SK-N-SH (cell line): ENCODE measurements around the gene CCT6B. TPM values are rescaled to one million over a fixed set of nuclear protein-coding genes. Genes with fewer than 3 reads are reported as not detected.

Source experiments
- CTCF ChIA-PET: fragments of 300-600, 350-600 bp; formaldehyde crosslinking; extraction: SDS; loops from one replicate; lab custom pipeline; 2021; lab: Yijun Ruan, JAX
- POLR2A ChIA-PET: fragments of 350-600 bp; sonication (Branson Sonifier 250); formaldehyde crosslinking; extraction: SDS; loops from one replicate; lab custom pipeline; 2020; ENCODE audit warnings: antibody characterized with exemption, inconsistent platforms; lab: Yijun Ruan, JAX
- DNase-seq: peaks from one replicate; pipeline ENCODE4 v3.0.0; 2012
- H2AFZ ChIP-seq: fragments of 200-600 bp; sonication (generic); 2 replicates; pipeline ENCODE4 v1.8.1; 2016; ENCODE audit warnings: antibody characterized with exemption, mild to moderate bottlenecking, low read depth
- H3F3A ChIP-seq: fragments of 200-600 bp; sonication (generic); replicated peaks from 2 replicates; pipeline ENCODE3; 2016; ENCODE audit warnings: antibody characterized with exemption, mild to moderate bottlenecking; ENCODE audit not compliant: insufficient read depth
- H3K27ac ChIP-seq, 2 experiments: fragments of 200-500 bp in 1 of 2; fragments of 200-600 bp in 1 of 2; sonication (Bioruptor generic) in 1 of 2; sonication (generic), shearing (Covaris generic) in 1 of 2; 2 replicates each; pipeline versions ENCODE4 v1.5.1 to v1.6.1; 2014 to 2016; ENCODE audit warnings: low read depth in 2 of 2, inconsistent platforms in 1 of 2, low read length in 1 of 2, mild to moderate bottlenecking in 1 of 2, mixed read lengths in 1 of 2
- H3K27me3 ChIP-seq: fragments of 200-600 bp; sonication (generic), shearing (Covaris generic); 2 replicates; pipeline ENCODE4 v1.6.1; 2016; ENCODE audit warnings: mixed run types; ENCODE audit not compliant: insufficient read depth
- H3K36me3 ChIP-seq, 2 experiments: fragments of 200-500 bp in 1 of 2; fragments of 200-600 bp in 1 of 2; sonication (Bioruptor generic) in 1 of 2; sonication (generic) in 1 of 2; replicated peaks in 1 of 2; 2 replicates each; pipeline versions ENCODE3 to v1.5.1; 2014 to 2016; ENCODE audit warnings: low read length in 1 of 2, mild to moderate bottlenecking in 1 of 2; ENCODE audit not compliant: insufficient read depth in 2 of 2, control insufficient read depth in 1 of 2
- H3K4me1 ChIP-seq, 2 experiments: fragments of 200-500 bp in 1 of 2; fragments of 200-600 bp in 1 of 2; sonication (Bioruptor generic) in 1 of 2; sonication (generic), shearing (Covaris generic) in 1 of 2; 2 replicates each; pipeline versions ENCODE4 v1.5.1 to v1.6.1; 2014 to 2016; ENCODE audit warnings: low read depth in 1 of 2, low read length in 1 of 2, mixed run types in 1 of 2; ENCODE audit not compliant: insufficient read depth in 2 of 2, control insufficient read depth in 1 of 2
- H3K4me2 ChIP-seq: fragments of 200-600 bp; sonication (generic), shearing (Covaris generic); 2 replicates; pipeline ENCODE4 v1.6.1; 2017; ENCODE audit warnings: mixed run types
- H3K4me3 ChIP-seq, 2 experiments: fragments of 200-500 bp in 1 of 2; fragments of 200-600 bp in 1 of 2; sonication (Bioruptor generic) in 1 of 2; sonication (generic), shearing (Covaris generic) in 1 of 2; 2 replicates each; pipeline versions ENCODE4 v1.5.1 to v1.8.1; 2014 to 2016; ENCODE audit warnings: low read depth in 2 of 2, inconsistent platforms in 1 of 2, low read length in 1 of 2, mild to moderate bottlenecking in 1 of 2, mixed read lengths in 1 of 2, moderate library complexity in 1 of 2
- H3K79me2 ChIP-seq: fragments of 200-600 bp; sonication (generic); 2 replicates; pipeline ENCODE4 v1.8.1; 2017; ENCODE audit warnings: mild to moderate bottlenecking; ENCODE audit not compliant: insufficient read depth
- H3K9ac ChIP-seq: fragments of 200-600 bp; sonication (generic); 2 replicates; pipeline ENCODE4 v1.6.1; 2017; ENCODE audit warnings: mixed run types
- H3K9me2 ChIP-seq: fragments of 200-600 bp; sonication (generic); 2 replicates; pipeline ENCODE4 v1.6.1; 2017; ENCODE audit warnings: mixed run types
- H3K9me3 ChIP-seq: fragments of 200-600 bp; sonication (generic); 2 replicates; pipeline ENCODE4 v1.6.1; 2017; ENCODE audit warnings: mixed run types, mild to moderate bottlenecking, moderate library complexity
- H4K20me1 ChIP-seq: fragments of 200-600 bp; sonication (generic); 2 replicates; pipeline ENCODE4 v1.6.1; 2017; ENCODE audit warnings: mild to moderate bottlenecking, mixed run types; ENCODE audit not compliant: insufficient read depth
- EP300 ChIP-seq, 2 experiments: IDR thresholded peaks; 2 replicates each; pipeline versions ENCODE4 v1.4.0 to v1.6.1; 2012; ENCODE audit warnings: borderline replicate concordance in 1 of 2, low read depth in 1 of 2, low read length in 1 of 2
- EZH2phosphoT487 ChIP-seq: fragments of 200-600 bp; sonication (generic); IDR thresholded peaks from 2 replicates; pipeline ENCODE4 v1.6.1; 2017; ENCODE audit warnings: low read depth, mixed run types, mild to moderate bottlenecking, antibody characterized with exemption, moderate library complexity, borderline replicate concordance
- FOXM1 ChIP-seq: IDR thresholded peaks from 2 replicates; pipeline ENCODE4 v1.4.0; 2012; ENCODE audit warnings: low read depth, mild to moderate bottlenecking
- MEF2A ChIP-seq: IDR thresholded peaks from 2 replicates; pipeline ENCODE4 v1.4.0; 2012; ENCODE audit warnings: low read depth, borderline replicate concordance
- NFIC ChIP-seq: IDR thresholded peaks from 2 replicates; pipeline ENCODE4 v1.4.0; 2012; ENCODE audit warnings: borderline replicate concordance
- POLR2AphosphoS5 ChIP-seq: IDR thresholded peaks from 2 replicates; pipeline ENCODE4 v1.6.1; 2012; ENCODE audit warnings: low read depth, low read length
- RXRA ChIP-seq: IDR thresholded peaks from 2 replicates; pipeline ENCODE4 v1.4.0; 2012; ENCODE audit warnings: low read depth, mild to moderate bottlenecking, borderline replicate concordance
- SIN3A ChIP-seq: IDR thresholded peaks from 2 replicates; pipeline ENCODE4 v1.6.1; 2012; ENCODE audit warnings: low read depth, mild to moderate bottlenecking, low read length, moderate library complexity, borderline replicate concordance
- SMC3 ChIP-seq: IDR thresholded peaks from 2 replicates; pipeline ENCODE4 v1.6.1; 2012; ENCODE audit warnings: low read depth, low read length, improper control_type of control experiment
- YY1 ChIP-seq: IDR thresholded peaks from 2 replicates; pipeline ENCODE4 v1.4.0; 2012; ENCODE audit warnings: low read depth, mild to moderate bottlenecking
- WGBS: methylation state at CpG from one replicate; pipeline ENCODE4 v1.1.6; 2017; ENCODE audit warnings: low lambda C conversion rate; 5-methylcytosine and 5-hydroxymethylcytosine counted together
- polyA plus RNA-seq, 3 experiments: library from polyadenylated mRNA; depleted of rRNA; stranded (reverse); fragments of >200 nt; gene quantifications; 2 replicates each; pipeline ENCODE4 v1.2.3, GENCODE V29; 2012
- TF ChIP-seq, protein P1 (sequence below): IDR thresholded peaks from 2 replicates; pipeline ENCODE4 v1.6.1; 2012; ENCODE audit warnings: mild to moderate bottlenecking, low read depth, low read length, moderate library complexity
- TF ChIP-seq, protein P2 (sequence below): fragments of 200-600 bp; sonication (generic); IDR thresholded peaks from 2 replicates; pipeline ENCODE4 v1.6.1; 2017; ENCODE audit warnings: antibody characterized with exemption, mild to moderate bottlenecking, moderate library complexity
- TF ChIP-seq, protein P3 (sequence below): fragments of 150-350 bp; IDR thresholded peaks from 2 replicates; pipeline ENCODE4 v1.6.1; 2017; ENCODE audit warnings: antibody characterized with exemption, low read length, low read depth, borderline replicate concordance

Gene CCT6B
- polyA plus RNA-seq, 1 of the 3 experiments (the other 2 are of a cell fraction) = 0.48 TPM

DNA sequence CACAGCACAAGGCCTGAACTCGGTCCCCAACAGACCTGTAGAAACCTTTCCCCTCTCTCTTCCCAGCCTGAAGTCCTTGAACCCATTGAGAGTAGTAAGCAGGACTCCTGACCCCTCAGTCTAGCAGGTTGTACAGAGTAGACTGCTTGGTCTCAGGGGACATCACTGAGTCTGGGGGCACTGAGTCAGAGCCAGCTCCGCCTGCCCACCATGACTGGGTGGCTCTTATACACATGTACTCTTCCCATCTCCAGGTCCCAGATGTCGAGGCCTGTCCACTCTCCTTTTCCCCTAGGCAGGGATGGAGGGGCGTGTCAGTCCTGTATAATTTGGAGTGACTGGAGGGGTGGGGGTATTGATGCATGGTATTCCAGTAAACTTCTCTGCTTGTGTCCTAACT, 42.5 kb upstream of the CCT6B start:
- no peak overlapping the region for H3K4me3 ChIP-seq
- peaks cover 26 to 37% of the 10 kb centered on the region in 2 experiments for H3K36me3 ChIP-seq
- H4K20me1 ChIP-seq = no peaks in the 10 kb centered on the region
- H3F3A ChIP-seq = peaks cover 15% of the 10 kb centered on the region
- H3K27me3 ChIP-seq = no peaks in the 10 kb centered on the region
- 98% methylated on average over 4 of the region's 4 CpGs for WGBS
- no peaks in the 10 kb centered on the region for H3K9me3 ChIP-seq
- H3K79me2 ChIP-seq = no peaks in the 10 kb centered on the region
- no peak overlapping the region for H3K4me2 ChIP-seq
- H3K9ac ChIP-seq = no peak overlapping the region
- POLR2A ChIA-PET = no interaction called here
- no peaks in the 10 kb centered on the region for H3K9me2 ChIP-seq
- CTCF ChIA-PET = no interaction called here
- H2AFZ ChIP-seq = no peak overlapping the region
- TF ChIP-seq NFIC = no peak
- TF ChIP-seq, protein P1, sequence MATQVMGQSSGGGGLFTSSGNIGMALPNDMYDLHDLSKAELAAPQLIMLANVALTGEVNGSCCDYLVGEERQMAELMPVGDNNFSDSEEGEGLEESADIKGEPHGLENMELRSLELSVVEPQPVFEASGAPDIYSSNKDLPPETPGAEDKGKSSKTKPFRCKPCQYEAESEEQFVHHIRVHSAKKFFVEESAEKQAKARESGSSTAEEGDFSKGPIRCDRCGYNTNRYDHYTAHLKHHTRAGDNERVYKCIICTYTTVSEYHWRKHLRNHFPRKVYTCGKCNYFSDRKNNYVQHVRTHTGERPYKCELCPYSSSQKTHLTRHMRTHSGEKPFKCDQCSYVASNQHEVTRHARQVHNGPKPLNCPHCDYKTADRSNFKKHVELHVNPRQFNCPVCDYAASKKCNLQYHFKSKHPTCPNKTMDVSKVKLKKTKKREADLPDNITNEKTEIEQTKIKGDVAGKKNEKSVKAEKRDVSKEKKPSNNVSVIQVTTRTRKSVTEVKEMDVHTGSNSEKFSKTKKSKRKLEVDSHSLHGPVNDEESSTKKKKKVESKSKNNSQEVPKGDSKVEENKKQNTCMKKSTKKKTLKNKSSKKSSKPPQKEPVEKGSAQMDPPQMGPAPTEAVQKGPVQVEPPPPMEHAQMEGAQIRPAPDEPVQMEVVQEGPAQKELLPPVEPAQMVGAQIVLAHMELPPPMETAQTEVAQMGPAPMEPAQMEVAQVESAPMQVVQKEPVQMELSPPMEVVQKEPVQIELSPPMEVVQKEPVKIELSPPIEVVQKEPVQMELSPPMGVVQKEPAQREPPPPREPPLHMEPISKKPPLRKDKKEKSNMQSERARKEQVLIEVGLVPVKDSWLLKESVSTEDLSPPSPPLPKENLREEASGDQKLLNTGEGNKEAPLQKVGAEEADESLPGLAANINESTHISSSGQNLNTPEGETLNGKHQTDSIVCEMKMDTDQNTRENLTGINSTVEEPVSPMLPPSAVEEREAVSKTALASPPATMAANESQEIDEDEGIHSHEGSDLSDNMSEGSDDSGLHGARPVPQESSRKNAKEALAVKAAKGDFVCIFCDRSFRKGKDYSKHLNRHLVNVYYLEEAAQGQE = no peak
- TF ChIP-seq SIN3A = no peak
- TF ChIP-seq RXRA = no peak
- TF ChIP-seq EP300 (IDR thresholded peaks at IDR 0.05; ENCODE audit: borderline replicate concordance in 1 of 2, low read depth in 1 of 2, low read length in 1 of 2) = no peak
- no peak for TF ChIP-seq POLR2AphosphoS5
- no peak for TF ChIP-seq EZH2phosphoT487
- no peak for TF ChIP-seq MEF2A
- TF ChIP-seq SMC3 = no peak
- TF ChIP-seq, protein P2, sequence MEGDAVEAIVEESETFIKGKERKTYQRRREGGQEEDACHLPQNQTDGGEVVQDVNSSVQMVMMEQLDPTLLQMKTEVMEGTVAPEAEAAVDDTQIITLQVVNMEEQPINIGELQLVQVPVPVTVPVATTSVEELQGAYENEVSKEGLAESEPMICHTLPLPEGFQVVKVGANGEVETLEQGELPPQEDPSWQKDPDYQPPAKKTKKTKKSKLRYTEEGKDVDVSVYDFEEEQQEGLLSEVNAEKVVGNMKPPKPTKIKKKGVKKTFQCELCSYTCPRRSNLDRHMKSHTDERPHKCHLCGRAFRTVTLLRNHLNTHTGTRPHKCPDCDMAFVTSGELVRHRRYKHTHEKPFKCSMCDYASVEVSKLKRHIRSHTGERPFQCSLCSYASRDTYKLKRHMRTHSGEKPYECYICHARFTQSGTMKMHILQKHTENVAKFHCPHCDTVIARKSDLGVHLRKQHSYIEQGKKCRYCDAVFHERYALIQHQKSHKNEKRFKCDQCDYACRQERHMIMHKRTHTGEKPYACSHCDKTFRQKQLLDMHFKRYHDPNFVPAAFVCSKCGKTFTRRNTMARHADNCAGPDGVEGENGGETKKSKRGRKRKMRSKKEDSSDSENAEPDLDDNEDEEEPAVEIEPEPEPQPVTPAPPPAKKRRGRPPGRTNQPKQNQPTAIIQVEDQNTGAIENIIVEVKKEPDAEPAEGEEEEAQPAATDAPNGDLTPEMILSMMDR = no peak
- TF ChIP-seq FOXM1 = no peak
- no peak for TF ChIP-seq YY1
- TF ChIP-seq, protein P3, sequence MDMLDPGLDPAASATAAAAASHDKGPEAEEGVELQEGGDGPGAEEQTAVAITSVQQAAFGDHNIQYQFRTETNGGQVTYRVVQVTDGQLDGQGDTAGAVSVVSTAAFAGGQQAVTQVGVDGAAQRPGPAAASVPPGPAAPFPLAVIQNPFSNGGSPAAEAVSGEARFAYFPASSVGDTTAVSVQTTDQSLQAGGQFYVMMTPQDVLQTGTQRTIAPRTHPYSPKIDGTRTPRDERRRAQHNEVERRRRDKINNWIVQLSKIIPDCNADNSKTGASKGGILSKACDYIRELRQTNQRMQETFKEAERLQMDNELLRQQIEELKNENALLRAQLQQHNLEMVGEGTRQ = no peak
- TF ChIP-seq, all 33 proteins: peak for 0
- Histone ChIP-seq H3K4me1 (peaks cover 2 to 8% of the 10 kb centered on the region in 2 experiments; a peak in 2 of 4 replicates), H3K27ac (no peak overlapping the region)
- no peak for DNase-seq
